Liver (tissue), 9 donors: ENCODE results near the gene FPR3. TPM values are rescaled to one million over a fixed set of nuclear protein-coding genes. Genes with fewer than 3 reads are reported as not detected.

ENCODE experiments used
- DNase-seq: peaks from one replicate; pipeline ENCODE4 v3.0.0-alpha.2; 2017; ENCODE audit warnings: low spot score
- H3K27ac ChIP-seq, 2 donors: one replicate each; pipeline ENCODE4 v1.7.0; 2013; ENCODE audit warnings: inconsistent platforms in 2 of 2, low read length in 2 of 2, control low read depth in 1 of 2, low read depth in 1 of 2, mild to moderate bottlenecking in 1 of 2
- H3K27me3 ChIP-seq, 4 donors: one replicate each; pipeline versions ENCODE4 v1.6.1 to v1.7.0; 2013; ENCODE audit warnings: low read length in 3 of 4, inconsistent platforms in 1 of 4, mild to moderate bottlenecking in 1 of 4, moderate library complexity in 1 of 4; ENCODE audit not compliant: control insufficient read depth in 4 of 4, insufficient read depth in 4 of 4
- H3K36me3 ChIP-seq, 4 donors: one replicate each; pipeline versions ENCODE4 v1.6.1 to v1.7.0; 2013; ENCODE audit warnings: low read length in 3 of 4, mild to moderate bottlenecking in 3 of 4, low read depth in 1 of 4, moderate library complexity in 1 of 4; ENCODE audit not compliant: control insufficient read depth in 4 of 4, insufficient read depth in 3 of 4
- H3K4me1 ChIP-seq, 4 donors: one replicate each; pipeline versions ENCODE4 v1.6.1 to v1.7.0; 2013; ENCODE audit warnings: low read length in 3 of 4, mild to moderate bottlenecking in 3 of 4, moderate library complexity in 1 of 4; ENCODE audit not compliant: control insufficient read depth in 4 of 4, insufficient read depth in 4 of 4
- H3K4me3 ChIP-seq, 3 donors: one replicate each; pipeline versions ENCODE4 v1.6.1 to v1.7.0; 2013; ENCODE audit warnings: low read length in 3 of 3, control low read depth in 1 of 3, low read depth in 1 of 3, mild to moderate bottlenecking in 1 of 3
- H3K9ac ChIP-seq, 2 donors: one replicate each; pipeline ENCODE4 v1.7.0; 2013; ENCODE audit warnings: low read length in 2 of 2, mild to moderate bottlenecking in 2 of 2, moderate library complexity in 2 of 2, control low read depth in 1 of 2, low read depth in 1 of 2
- H3K9me3 ChIP-seq, 4 donors: one replicate each; pipeline versions ENCODE4 v1.6.1 to v1.7.0; 2013; ENCODE audit warnings: low read length in 3 of 4; ENCODE audit not compliant: control insufficient read depth in 4 of 4
- ATF3 ChIP-seq: IDR thresholded peaks from 2 replicates; pipeline ENCODE4 v1.6.1; 2016; ENCODE audit warnings: antibody characterized with exemption
- CTCF ChIP-seq: fragments of 150-350 bp; IDR thresholded peaks from 2 replicates; pipeline ENCODE4 v1.5.1; 2017; ENCODE audit warnings: improper control_type of control experiment, low read depth, low read length; ENCODE audit not compliant: missing input control
- FOXA1 ChIP-seq: IDR thresholded peaks from 2 replicates; pipeline ENCODE4 v1.6.1; 2016; ENCODE audit warnings: antibody characterized with exemption
- FOXA2 ChIP-seq: IDR thresholded peaks from 2 replicates; pipeline ENCODE4 v1.6.1; 2016; ENCODE audit warnings: antibody characterized with exemption
- HNF4A ChIP-seq, 2 donors: conservative IDR thresholded peaks; 2 replicates each; pipeline ENCODE4 v1.6.1; 2016; ENCODE audit warnings: antibody characterized with exemption in 2 of 2, mild to moderate bottlenecking in 2 of 2
- JUND ChIP-seq, 2 donors: IDR thresholded peaks; 2 replicates each; pipeline ENCODE4 v1.6.1; 2016; ENCODE audit warnings: antibody characterized with exemption in 2 of 2
- NR2F2 ChIP-seq: IDR thresholded peaks from 2 replicates; pipeline ENCODE4 v1.6.1; 2016; ENCODE audit warnings: antibody characterized with exemption
- RAD21 ChIP-seq, 2 donors: IDR thresholded peaks; 2 replicates each; pipeline ENCODE4 v1.6.1; 2016; ENCODE audit warnings: antibody characterized with exemption in 2 of 2, mild to moderate bottlenecking in 2 of 2
- REST ChIP-seq: IDR thresholded peaks from 2 replicates; pipeline ENCODE4 v1.6.1; 2016; ENCODE audit warnings: antibody characterized with exemption, mild to moderate bottlenecking
- RXRA ChIP-seq, 2 donors: IDR thresholded peaks; 2 replicates each; pipeline ENCODE4 v1.6.1; 2017 to 2018; ENCODE audit warnings: antibody characterized with exemption in 2 of 2, mild to moderate bottlenecking in 1 of 2
- TAF1 ChIP-seq: conservative IDR thresholded peaks from 2 replicates; pipeline ENCODE4 v1.6.1; 2016; ENCODE audit warnings: antibody characterized with exemption, mild to moderate bottlenecking
- WGBS: extraction: QIAGEN DNeasy Blood & Tissue Kit; methylation state at CpG from one replicate; pipeline ENCODE4 v1.1.7; 2013; 5-methylcytosine and 5-hydroxymethylcytosine counted together
- polyA plus RNA-seq, 2 donors: library from polyadenylated mRNA; stranded (reverse) in 1 of 2; unstranded in 1 of 2; fragments of 200-250 nt in 1 of 2; fragments of >200 nt in 1 of 2; fragmentation: Nextera tagmentation in 1 of 2; extraction: Ambion mirVana in 1 of 2; gene quantifications; one replicate each; pipeline versions ENCODE4 v1.2.1 to v1.2.3, GENCODE V29; 2013 to 2015
- total RNA-seq, 2 donors: library from RNA; depleted of rRNA; stranded (reverse); fragments of >200 nt; gene quantifications; one replicate each; pipeline ENCODE4 v1.2.3, GENCODE V29; 2014
- donor health status: healthy.
- donor health status: healthy.
- donor health status: healthy.
- donor health status: healthy.
- donor health status: healthy.

The FPR3 gene
- total and polyA plus RNA-seq, 4 donors = 1.0 to 7.8 (median 4.1) TPM

GRCh38 chr19:51784922-51785690, 9.9 kb upstream of the FPR3 start:
- Histone ChIP-seq H3K4me1 (no peaks in the 10 kb centered on the region), H3K36me3 (no peaks in the 10 kb centered on the region), H3K9me3 (peaks cover 1 to 8% (median 3%) of the 10 kb centered on the region in 4 donors), H3K27ac (peak overlapping the region; percentile 36 to 40), H3K9ac (no peak overlapping the region), H3K4me3 (no peak overlapping the region), H3K27me3 (no peaks in the 10 kb centered on the region)
- DNase-seq = no peak
- WGBS = 70% methylated on average over 6 of the region's 6 CpGs
- no peak for TF ChIP-seq RAD21 (IDR thresholded peaks at IDR 0.05)
- TF ChIP-seq TAF1 = no peak
- TF ChIP-seq HNF4A (conservative IDR thresholded peaks at IDR 0.05) = no peak
- peak in 1 of 2 donors; percentile 16 for TF ChIP-seq JUND (IDR thresholded peaks at IDR 0.05)
- TF ChIP-seq RXRA (IDR thresholded peaks at IDR 0.05) = no peak
- TF ChIP-seq REST = no peak

GRCh38 chr19:51786646-51787494, 8.1 kb upstream of the FPR3 start:
- 52% methylated on average over 6 of the region's 6 CpGs for WGBS
- Histone ChIP-seq H3K4me3 (no peak overlapping the region), H3K27me3 (no peaks in the 10 kb centered on the region), H3K9me3 (peaks cover 0 to 8% (median 2%) of the 10 kb centered on the region in 4 donors), H3K9ac (no peak overlapping the region), H3K4me1 (no peaks in the 10 kb centered on the region), H3K36me3 (no peaks in the 10 kb centered on the region), H3K27ac (no peak overlapping the region)
- no peak for DNase-seq
- TF ChIP-seq ATF3 (no peak), NR2F2 (no peak), FOXA2 (no peak), CTCF (no peak), JUND (IDR thresholded peaks at IDR 0.05) (no peak), RXRA (IDR thresholded peaks at IDR 0.05) (no peak), RAD21 (IDR thresholded peaks at IDR 0.05) (no peak), FOXA1 (no peak)
